BJ (cell line): ENCODE measurements around the gene DTNA. TPM values are rescaled to one million over a fixed set of nuclear protein-coding genes. Genes with fewer than 3 reads are reported as not detected.

Experiments
- CTCF ChIA-PET: fragments of 350-600 bp; formaldehyde crosslinking; extraction: SDS; loops from one replicate; lab custom pipeline; 2021; ENCODE audit warnings: antibody characterized with exemption, inconsistent platforms; lab: Yijun Ruan, JAX
- POLR2A ChIA-PET: fragments of 300-600 bp; sonication (Branson Sonifier 250); formaldehyde crosslinking; extraction: SDS; loops from one replicate; lab custom pipeline; 2021; ENCODE audit warnings: antibody characterized with exemption; lab: Charles Lee
- DNase-seq: peaks from one replicate; pipeline ENCODE4 v3.0.0-alpha.2; 2011; ENCODE audit warnings: low read depth
- H3K27me3 ChIP-seq: 2 replicates; pipeline ENCODE4 v1.6.0; 2011; ENCODE audit warnings: low read length; ENCODE audit not compliant: control insufficient read depth, insufficient read depth
- H3K36me3 ChIP-seq: 2 replicates; pipeline ENCODE4 v1.5.1; 2011; ENCODE audit warnings: low read length; ENCODE audit not compliant: control insufficient read depth, insufficient read depth
- H3K4me3 ChIP-seq: 2 replicates; pipeline ENCODE4 v1.5.1; 2011; ENCODE audit warnings: low read depth, mild to moderate bottlenecking, control low read depth, low read length
- CTCF ChIP-seq: IDR thresholded peaks from 2 replicates; pipeline ENCODE4 v1.5.1; 2011; ENCODE audit warnings: low read depth, mild to moderate bottlenecking, control low read depth, inconsistent platforms, low read length, moderate library complexity; ENCODE audit not compliant: insufficient read depth
- polyA plus RNA-seq: library from polyadenylated mRNA; depleted of rRNA; stranded (reverse); fragments of >200 nt; gene quantifications from 2 replicates; pipeline ENCODE4 v1.2.3, GENCODE V29; 2011

The DTNA gene
- polyA plus RNA-seq, 1 experiment: 4.9 TPM

GRCh38 chr18:34887881-34888580 is 177.9 kb downstream of the DTNA start:
- TF ChIP-seq CTCF: no peak
- no peak for DNase-seq
- Histone ChIP-seq H3K27me3 (no peaks in the 10 kb centered on the region), H3K4me3 (no peak overlapping the region), H3K36me3 (no peaks in the 10 kb centered on the region)
- ChIA-PET CTCF (no interaction called here), POLR2A (no interaction called here)

GRCh38 chr18:34890486-34891085 is 180.5 kb downstream of the DTNA start:
- ChIA-PET POLR2A (no interaction called here), CTCF (interaction anchor here (0.5 kb wide), 1 partner anchor 29 kb away, joined by 3 read pairs; no protein-coding TSS in a partner anchor)
- Histone ChIP-seq H3K27me3 (no peaks in the 10 kb centered on the region), H3K36me3 (no peaks in the 10 kb centered on the region), H3K4me3 (no peak overlapping the region)
- no peak for TF ChIP-seq CTCF
- DNase-seq: no peak

- Histone ChIP-seq H3K36me3 (no peaks in the 10 kb centered on the region), H3K4me3 (no peak overlapping the region), H3K27me3 (no peaks in the 10 kb centered on the region)
- ChIA-PET POLR2A (no interaction called here), CTCF (no interaction called here)
- DNase-seq: no peak
- TF ChIP-seq CTCF: no peak
These were observed 182.3 kb downstream of the DTNA start for GRCh38 chr18:34892379-34892778.

- ChIA-PET POLR2A (no interaction called here), CTCF (interaction anchor here (1.5 kb wide), 1 partner anchor 15 kb away, joined by 5 read pairs; no protein-coding TSS in a partner anchor)
- no peak for TF ChIP-seq CTCF
- no peak overlapping the region for H3K4me3 ChIP-seq
- DNase-seq: no peak
- no peaks in the 10 kb centered on the region for H3K36me3 ChIP-seq
- H3K27me3 ChIP-seq: no peaks in the 10 kb centered on the region
These were observed 183.1 kb downstream of the DTNA start for GRCh38 chr18:34893239-34893638.

- no peak overlapping the region for H3K4me3 ChIP-seq
- H3K27me3 ChIP-seq: no peaks in the 10 kb centered on the region
- TF ChIP-seq CTCF: no peak
- ChIA-PET POLR2A (no interaction called here), CTCF (no interaction called here)
- no peaks in the 10 kb centered on the region for H3K36me3 ChIP-seq
- DNase-seq: no peak
These were observed 191.2 kb downstream of the DTNA start for GRCh38 chr18:34901299-34901698.
